Measurements from ENCODE around the gene NANP. TPM values are rescaled to one million over a fixed set of nuclear protein-coding genes. Genes with fewer than 3 reads are reported as not detected.

The NANP gene
- total and polyA plus RNA-seq, 2 of the 13 experiments (the other 11 are each of a cell fraction or from before 2014, with no cell fraction given) = 8.9 to 21.5 TPM

- TF ChIP-seq ZNF496 (CRISPR knock-in tag; IDR thresholded peaks at IDR 0.05; ENCODE audit: insufficient replicate concordance) (no peak), DRAP1 (CRISPR knock-in tag; IDR thresholded peaks at IDR 0.05) (no peak), ISX (CRISPR knock-in tag; conservative IDR thresholded peaks at IDR 0.05) (no peak), CEBPB (IDR thresholded peaks at IDR 0.05; ENCODE audit: borderline replicate concordance, low read depth, low read length) (no peak), ZNF329 (CRISPR knock-in tag; IDR thresholded peaks at IDR 0.05; ENCODE audit: low read depth) (no peak), ZNF749 (CRISPR knock-in tag; IDR thresholded peaks at IDR 0.05; ENCODE audit: borderline replicate concordance) (0 out of 2 replicates have a peak, but pooled peaks have one; percentile 34), ZNF124 (CRISPR knock-in tag; IDR thresholded peaks at IDR 0.05) (no peak), ELF3 (CRISPR knock-in tag; IDR thresholded peaks at IDR 0.05) (0 out of 2 replicates have a peak, but pooled peaks have one; percentile 10), ZNF570 (CRISPR knock-in tag; IDR thresholded peaks at IDR 0.05; ENCODE audit: borderline replicate concordance) (no peak), SYNCRIP (IDR thresholded peaks at IDR 0.05; ENCODE audit: insufficient read depth, low read depth, low read length) (no peak), RCOR2 (CRISPR knock-in tag; IDR thresholded peaks at IDR 0.05) (no peak), ASH2L (IDR thresholded peaks at IDR 0.05; ENCODE audit: insufficient read length, low read depth, low read length) (no peak), NFKBIZ (CRISPR knock-in tag; IDR thresholded peaks at IDR 0.05) (no peak), ZFP91 (CRISPR knock-in tag; IDR thresholded peaks at IDR 0.05; ENCODE audit: borderline replicate concordance) (peak; percentile 41), ZNF530 (CRISPR knock-in tag; IDR thresholded peaks at IDR 0.05; ENCODE audit: low read depth) (no peak), SP4 (CRISPR knock-in tag; IDR thresholded peaks at IDR 0.05) (peak; percentile 38; the same call in 1 of the 2 replicates), ZNF7 (CRISPR knock-in tag; IDR thresholded peaks at IDR 0.05) (no peak), TBX2 (CRISPR knock-in tag; IDR thresholded peaks at IDR 0.05; ENCODE audit: borderline replicate concordance) (peak; percentile 33; the same call in 1 of the 2 replicates), ZGPAT (CRISPR knock-in tag; IDR thresholded peaks at IDR 0.05) (0 out of 2 replicates have a peak, but pooled peaks have one; percentile 18), PHF8 (CRISPR knock-in tag; IDR thresholded peaks at IDR 0.05) (0 out of 2 replicates have a peak, but pooled peaks have one; percentile 20), MXD3 (CRISPR knock-in tag; IDR thresholded peaks at IDR 0.05) (no peak), CCAR2 (optimal IDR thresholded peaks at IDR 0.05; ENCODE audit: low read depth, low read length) (no peak), MYC (CRISPR knock-in tag; IDR thresholded peaks at IDR 0.05; ENCODE audit: borderline replicate concordance) (peak; percentile 24; the same call in 1 of the 2 replicates), ISL2 (CRISPR knock-in tag; IDR thresholded peaks at IDR 0.05) (0 out of 2 replicates have a peak, but pooled peaks have one; percentile 65)
These were observed 44.6 kb downstream of the NANP start (continued) for GRCh38 chr20:25579081-25579770.

Data from HepG2 (cell line).